Right lobe of liver (tissue), 6 donors: Measurements from ENCODE around the gene NEK8. TPM values are rescaled to one million over a fixed set of nuclear protein-coding genes. Genes with fewer than 3 reads are reported as not detected.

Experiments
- ATAC-seq, 4 donors: fragments of 200-7000 bp; cut with Tn5 transposase; one replicate each; pipeline ENCODE4 v1.9.1; 2020; ENCODE audit warnings: mild to moderate bottlenecking in 4 of 4, moderate library complexity in 4 of 4
- DNase-seq, 3 donors: peaks; one replicate each; pipeline ENCODE4 v3.0.0-alpha.2; 2020
- H3K27ac ChIP-seq, 3 donors: fragments of 200-600 bp; one replicate each; pipeline ENCODE4 v1.8.0; 2022
- H3K27me3 ChIP-seq, 2 donors: fragments of 200-600 bp; one replicate each; pipeline ENCODE4 v1.8.0; 2022
- H3K36me3 ChIP-seq, 4 donors: fragments of 200-600 bp; sonication (generic) in 1 of 4; one replicate each; pipeline versions ENCODE4 v1.5.1 to v1.8.0; 2017 to 2022; ENCODE audit warnings: control low read depth in 1 of 4
- H3K4me1 ChIP-seq, 4 donors: fragments of 200-600 bp; sonication (generic) in 1 of 4; one replicate each; pipeline versions ENCODE4 v1.5.1 to v1.8.0; 2017 to 2022; ENCODE audit warnings: control low read depth in 1 of 4
- H3K4me3 ChIP-seq, 3 donors: fragments of 200-600 bp; one replicate each; pipeline ENCODE4 v1.8.0; 2022
- H3K9me3 ChIP-seq, 4 donors: fragments of 200-600 bp; sonication (generic) in 1 of 4; one replicate each; pipeline versions ENCODE4 v1.5.1 to v1.8.0; 2017 to 2022; ENCODE audit warnings: control low read depth in 1 of 4
- CTCF ChIP-seq, 4 donors: fragments of 200-600 bp in 3 of 4; fragments of 450-650 bp in 1 of 4; IDR thresholded peaks; one replicate each; pipeline versions ENCODE4 v1.5.1 to v1.8.0; 2016 to 2022; ENCODE audit warnings: antibody characterized with exemption in 4 of 4, mild to moderate bottlenecking in 2 of 4
- POLR2A ChIP-seq: fragments of 450-650 bp; IDR thresholded peaks from one replicate; pipeline ENCODE4 v1.6.1; 2017; ENCODE audit warnings: antibody characterized with exemption, mild to moderate bottlenecking
- WGBS: methylation state at CpG from one replicate; pipeline ENCODE4 v1.1.6; 2018; ENCODE audit warnings: low coverage, low lambda C conversion rate; ENCODE audit not compliant: insufficient coverage; ENCODE audit errors: missing lambda C conversion rate; 5-methylcytosine and 5-hydroxymethylcytosine counted together
- intact Hi-C, 2 donors: fragments of 100-400 bp; cut with DNase I; formaldehyde crosslinking; loops; one replicate each; pipeline versions ENCODE4 v1.11.2 to v1.14.1; 2022
- total RNA-seq, 6 experiments: library from RNA; depleted of rRNA in 2 of 6; stranded (reverse); fragments of >200 nt in 2 of 6; fragmentation: NEBNext Ultra II Directional in 3 of 6; extraction: Animal tissue kit (Norgen Biotek cat#: 25700) in 3 of 6; gene quantifications; one replicate each; pipeline versions ENCODE4 v1.1.0 to v1.2.4, GENCODE V29; 2016 to 2023
- donor health status: DM: no; HTN: yes; CAD: no.
- donor health status: DM: no; HTN: no; CAD: no.
- donor health status: DM: no; HTN: no; CAD: no.
- donor health status: DM: no; HTN: yes; CAD: no.
- donor health status: DM: no; HTN: yes; CAD: no.

NEK8 gene
- total RNA-seq, 6 experiments from 2014 or later: 1.6 to 5.4 (median 3.2) TPM

GRCh38 chr17:28702752-28703150, 25.8 kb upstream of the NEK8 start:
- no peak overlapping the region for H3K27ac ChIP-seq
- peaks cover 0 to 21% (median 5%) of the 10 kb centered on the region in 4 donors for H3K4me1 ChIP-seq
- WGBS: 82% methylated on average over 2 of the region's 3 CpGs
- no peak for DNase-seq
- ATAC-seq: no peak
- H3K36me3 ChIP-seq: peaks cover 6 to 58% (median 25%) of the 10 kb centered on the region in 4 donors
- no peaks in the 10 kb centered on the region for H3K9me3 ChIP-seq
- H3K27me3 ChIP-seq: no peaks in the 10 kb centered on the region
- no peak for TF ChIP-seq CTCF (IDR thresholded peaks at IDR 0.05)
- no peak for TF ChIP-seq POLR2A
- intact Hi-C loops: no loop called here
- no peak overlapping the region for H3K4me3 ChIP-seq

- 77% methylated on average over 11 of the region's 16 CpGs for WGBS
- DNase-seq: no peak
- H3K27me3 ChIP-seq: no peaks in the 10 kb centered on the region
- intact Hi-C loops: no loop called here
- H3K9me3 ChIP-seq: no peaks in the 10 kb centered on the region
- H3K27ac ChIP-seq: no peak overlapping the region
- TF ChIP-seq POLR2A: no peak
- no peak for TF ChIP-seq CTCF (IDR thresholded peaks at IDR 0.05)
- peaks cover 6 to 52% (median 23%) of the 10 kb centered on the region in 4 donors for H3K36me3 ChIP-seq
- H3K4me3 ChIP-seq: no peak overlapping the region
- H3K4me1 ChIP-seq: peaks cover 0 to 15% (median under 1%) of the 10 kb centered on the region in 4 donors
- ATAC-seq: no peak
These were observed 24.9 kb upstream of the NEK8 start for GRCh38 chr17:28703552-28704218.

- no peaks in the 10 kb centered on the region for H3K27me3 ChIP-seq
- H3K36me3 ChIP-seq: peaks cover 6 to 45% (median 21%) of the 10 kb centered on the region in 4 donors
- H3K27ac ChIP-seq: no peak overlapping the region
- no peak overlapping the region for H3K4me3 ChIP-seq
- ATAC-seq (no peak), DNase-seq (no peak)
- intact Hi-C loops: no loop called here
- TF ChIP-seq POLR2A: no peak
- TF ChIP-seq CTCF (IDR thresholded peaks at IDR 0.05): no peak
- H3K4me1 ChIP-seq: peaks cover 0 to 15% (median 0%) of the 10 kb centered on the region in 4 donors
- no peaks in the 10 kb centered on the region for H3K9me3 ChIP-seq
- WGBS: 100% methylated on average over 1 of the region's 14 CpGs
These were observed 24.2 kb upstream of the NEK8 start for GRCh38 chr17:28704219-28704858.

- 85% methylated on average over 2 of the region's 5 CpGs for WGBS
- Histone ChIP-seq H3K27me3 (no peaks in the 10 kb centered on the region), H3K4me1 (peaks cover 0 to 15% (median 2%) of the 10 kb centered on the region in 4 donors), H3K4me3 (no peak overlapping the region), H3K9me3 (no peaks in the 10 kb centered on the region), H3K36me3 (peaks cover 3 to 37% (median 14%) of the 10 kb centered on the region in 4 donors), H3K27ac (no peak overlapping the region)
- ATAC-seq (peak in 1 of 4 donors; percentile 2), DNase-seq (no peak)
- TF ChIP-seq CTCF (IDR thresholded peaks at IDR 0.05) (no peak), POLR2A (no peak)
- intact Hi-C loops: no loop called here
These were observed 23.4 kb upstream of the NEK8 start for GRCh38 chr17:28705074-28705659.
